Endothelial cell of hepatic sinusoid (primary cell): ENCODE results near the gene SPEM3.
"Not testable (repeated sequence)": the region's sequence is repeated elsewhere in the genome, so short reads cannot be mapped to it uniquely, and the experiment has no call there.

Experiments
- in situ Hi-C: cut with HindIII; loops from 2 replicates; pipeline ENCODE4 v1.10.0; 2017; ENCODE audit warnings: low sequenced_read_pairs

SPEM3 gene

DNA sequence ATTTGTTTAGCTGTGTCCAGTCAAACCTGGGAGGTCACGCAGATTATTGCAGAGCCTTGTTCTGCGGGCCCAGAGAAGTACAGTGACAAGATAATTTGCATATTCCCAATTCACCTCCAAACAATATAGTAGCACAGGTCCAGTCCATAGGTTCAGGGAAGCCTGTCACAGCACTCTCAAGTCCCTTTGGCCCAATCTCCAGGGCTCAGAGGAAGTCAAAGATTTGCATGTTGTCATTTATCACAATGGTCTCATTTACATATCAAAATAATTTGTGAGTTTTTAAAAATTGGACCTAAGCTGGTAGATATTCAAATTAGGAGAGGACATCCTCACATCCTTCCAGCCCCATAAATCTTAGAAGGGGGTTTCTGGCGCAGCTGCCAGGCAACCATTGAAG is 38.8 kb downstream of the SPEM3 start:
- in situ Hi-C loops: loop anchor here (25.0 kb wide), 1 partner anchor 95 kb away; the partner anchor contains the start of genes SENP3 and TNFSF13

DNA sequence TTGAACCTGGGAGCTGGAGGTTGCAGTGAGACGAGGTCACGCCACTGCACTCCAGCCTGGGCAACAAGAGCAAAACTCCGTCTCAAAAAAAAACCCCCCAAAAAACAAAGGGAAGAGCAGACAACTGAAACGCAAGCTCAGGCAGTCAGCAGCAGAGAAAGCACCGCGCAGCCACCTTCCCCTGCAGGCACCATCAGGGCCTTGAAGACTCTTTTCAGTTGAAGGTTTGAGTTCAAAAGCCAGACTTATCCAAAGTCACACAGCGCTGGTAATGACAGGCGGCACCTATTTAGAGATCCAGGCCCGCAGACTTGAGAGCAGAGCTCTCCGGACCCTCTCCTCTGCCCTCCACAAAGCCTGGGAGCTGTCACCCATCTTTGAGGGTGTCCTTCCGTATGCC is 39.6 kb downstream of the SPEM3 start:
- in situ Hi-C loops: loop anchor here (25.0 kb wide), 1 partner anchor 94 kb away; the partner anchor contains the start of genes SENP3 and TNFSF13

DNA sequence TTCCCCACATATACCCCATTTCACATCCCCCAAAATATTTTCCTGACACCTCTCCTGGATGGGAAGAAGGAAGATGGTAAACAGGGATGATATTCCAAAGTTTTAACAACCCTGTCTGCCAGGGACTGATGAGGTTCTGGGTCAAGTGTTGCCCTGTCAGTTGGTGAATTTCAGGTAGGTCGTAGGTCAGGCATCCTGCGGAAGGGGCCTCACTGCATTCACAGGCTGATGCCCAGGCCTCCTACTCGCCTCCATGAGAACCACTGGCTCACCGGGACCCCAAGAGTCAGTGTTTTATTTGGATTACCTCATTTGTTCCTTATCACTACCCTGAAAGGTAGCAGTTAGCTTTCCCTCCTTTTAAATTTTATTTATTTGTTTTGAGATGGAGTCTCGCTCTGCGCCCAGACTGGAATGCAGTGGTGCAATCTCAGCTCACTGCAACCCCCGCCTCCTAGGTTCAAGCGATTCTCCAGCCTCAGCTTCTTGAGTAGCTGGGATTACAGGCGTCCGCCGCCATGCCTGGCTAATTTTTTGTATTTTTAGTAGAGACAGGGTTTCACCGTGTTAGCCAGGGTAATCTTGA is 40.2 kb downstream of the SPEM3 start:
- in situ Hi-C loops: loop anchor here (25.0 kb wide), 1 partner anchor 93 kb away; the partner anchor contains the start of genes SENP3 and TNFSF13

DNA sequence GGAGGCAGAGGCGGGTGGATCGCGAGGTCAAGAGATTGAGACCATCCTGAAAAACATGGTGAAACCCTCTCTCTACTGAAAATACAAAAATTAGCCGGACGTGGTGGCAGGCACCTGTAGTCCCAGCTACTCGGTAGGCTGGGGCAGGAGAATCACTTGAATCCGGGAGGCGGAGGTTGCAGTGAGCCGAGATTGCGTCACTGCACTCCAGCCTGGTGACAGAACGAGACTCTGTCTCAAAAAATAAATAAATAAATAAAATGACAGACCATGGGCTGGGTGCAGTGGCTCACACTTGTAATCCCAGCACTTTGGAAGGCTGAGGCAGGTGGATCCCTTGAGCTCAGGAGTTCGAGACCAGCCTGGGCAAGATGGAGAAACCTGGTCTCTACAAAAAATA is 41.2 kb downstream of the SPEM3 start:
- in situ Hi-C loops: loop anchor here (25.0 kb wide), 1 partner anchor 92 kb away; the partner anchor contains the start of genes SENP3 and TNFSF13

DNA sequence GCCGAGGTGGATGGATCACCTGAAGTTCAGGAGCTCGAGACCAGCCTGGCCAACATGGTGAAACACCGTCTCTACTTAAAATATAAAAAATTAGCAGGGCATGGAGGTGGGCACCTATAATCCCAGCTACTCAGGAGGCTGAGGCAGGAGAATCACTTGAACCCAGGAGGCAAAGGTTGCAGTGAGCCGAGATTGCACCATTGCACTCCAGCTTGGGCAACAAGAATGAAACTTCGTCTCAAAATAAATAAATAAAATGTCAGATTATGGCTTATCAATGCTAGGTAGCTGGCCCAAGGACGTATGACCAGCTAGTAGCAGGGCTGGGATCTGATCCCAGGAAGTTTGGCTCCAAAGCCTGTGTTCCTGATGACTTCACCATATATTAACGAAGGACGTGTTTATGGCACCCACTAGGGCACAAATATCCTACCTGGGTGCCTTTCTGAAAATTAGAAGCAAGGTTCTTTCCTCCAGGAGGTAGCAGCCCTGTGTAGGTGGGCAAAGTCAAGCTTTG is 41.9 kb downstream of the SPEM3 start:
- in situ Hi-C loops: loop anchor here (25.0 kb wide), 1 partner anchor 92 kb away; the partner anchor contains the start of genes SENP3 and TNFSF13

DNA sequence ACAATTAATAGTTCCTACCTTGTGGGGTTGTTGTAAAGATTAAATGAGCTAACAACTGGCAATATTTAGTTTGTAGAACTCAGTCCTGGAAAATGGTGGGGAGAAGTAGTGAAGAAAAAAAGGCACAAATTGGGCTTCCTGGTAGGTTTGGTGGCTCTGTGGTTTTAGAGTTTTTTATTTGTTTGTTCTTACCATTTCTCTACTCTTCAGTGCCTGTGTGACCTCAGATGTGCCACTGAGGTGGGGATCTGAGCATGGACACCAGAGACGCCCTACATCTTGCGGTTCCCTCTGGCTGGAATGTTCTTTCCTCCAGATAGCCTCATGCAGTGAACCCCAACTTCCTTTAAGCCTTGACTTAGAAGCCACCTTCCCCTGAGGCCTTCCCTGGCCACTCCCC is 43.1 kb downstream of the SPEM3 start:
- in situ Hi-C loops: loop anchor here (25.0 kb wide), 1 partner anchor 91 kb away; the partner anchor contains the start of genes SENP3 and TNFSF13

DNA sequence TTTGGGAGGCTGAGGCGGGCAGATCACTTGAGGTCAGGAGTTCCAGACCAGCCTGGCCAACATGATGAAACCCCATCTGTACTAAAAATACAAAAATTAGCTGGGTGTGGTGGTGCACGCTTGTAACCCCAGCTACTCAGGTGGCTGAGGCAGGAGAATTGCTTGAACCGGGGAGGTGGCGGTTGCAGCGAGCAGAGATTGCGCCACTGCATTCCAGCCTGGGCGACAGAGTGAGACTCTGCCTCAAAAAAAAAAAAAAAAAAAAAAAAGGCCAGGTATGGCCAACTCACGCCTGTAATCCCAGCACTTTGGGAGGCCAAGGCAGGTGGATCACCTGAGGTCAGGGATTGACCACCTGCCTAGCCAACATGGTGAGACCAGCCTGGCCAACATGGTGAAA is 46.1 kb downstream of the SPEM3 start:
- in situ Hi-C loops: loop anchor here (5.0 to 25.0 kb wide), 3 partner anchors 42 to 88 kb away; partner anchors contain the start of genes SENP3 and TNFSF13

DNA sequence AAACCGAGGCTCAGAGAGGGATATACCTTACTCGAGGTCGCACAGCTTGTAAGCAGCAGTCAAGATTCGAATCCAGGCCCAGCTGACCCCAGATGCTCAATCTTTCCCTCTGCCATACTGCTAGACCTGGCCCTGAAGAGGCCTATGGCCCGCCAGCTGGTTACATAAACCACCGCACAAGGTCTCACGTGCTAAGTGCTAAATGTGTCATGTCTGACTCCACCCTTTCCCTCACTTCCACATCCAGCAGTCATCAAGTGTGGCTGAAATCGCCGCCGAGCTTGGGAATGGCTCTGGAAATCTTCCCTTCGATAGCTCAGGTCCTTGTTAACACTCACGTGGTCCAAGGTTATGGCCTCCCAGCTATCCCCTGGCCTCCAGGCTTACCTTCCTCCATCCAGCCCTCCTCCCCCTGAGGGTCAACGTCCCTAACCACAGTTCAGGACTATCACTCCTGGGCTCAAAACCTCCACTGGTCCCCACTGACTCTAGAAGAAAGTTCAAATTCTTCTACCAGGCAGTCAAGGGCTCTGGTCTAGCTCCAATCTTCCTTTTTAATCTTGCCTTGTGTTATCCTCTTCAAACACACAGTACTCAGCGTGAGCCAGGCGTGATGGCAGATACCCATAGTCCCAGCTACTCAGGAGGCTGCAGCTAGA is 47.2 kb downstream of the SPEM3 start:
- in situ Hi-C loops: loop anchor here (5.0 kb wide), 2 partner anchors 44 to 89 kb away; no protein-coding TSS in a partner anchor

DNA sequence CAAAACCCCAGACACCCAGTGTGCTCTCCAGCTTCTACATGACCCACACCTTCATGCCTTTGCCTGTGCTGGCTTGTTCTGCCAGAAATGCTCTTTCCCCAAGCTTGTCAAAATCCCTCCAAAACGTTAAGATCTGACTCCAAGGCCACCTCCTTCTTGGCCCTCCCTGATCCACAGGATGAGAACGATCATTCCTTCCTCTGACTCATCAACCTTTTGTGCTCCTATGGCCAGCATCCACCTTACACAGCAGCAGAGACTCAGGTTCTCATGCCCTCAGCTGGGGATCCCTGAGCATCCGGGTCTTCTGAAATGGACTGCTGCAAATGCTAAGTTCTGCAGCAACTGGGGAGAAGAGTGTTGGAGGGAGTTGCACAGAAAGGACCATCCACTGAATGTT is 47.8 kb downstream of the SPEM3 start:
- in situ Hi-C loops: loop anchor here (5.0 kb wide), 2 partner anchors 44 to 89 kb away; no protein-coding TSS in a partner anchor

DNA sequence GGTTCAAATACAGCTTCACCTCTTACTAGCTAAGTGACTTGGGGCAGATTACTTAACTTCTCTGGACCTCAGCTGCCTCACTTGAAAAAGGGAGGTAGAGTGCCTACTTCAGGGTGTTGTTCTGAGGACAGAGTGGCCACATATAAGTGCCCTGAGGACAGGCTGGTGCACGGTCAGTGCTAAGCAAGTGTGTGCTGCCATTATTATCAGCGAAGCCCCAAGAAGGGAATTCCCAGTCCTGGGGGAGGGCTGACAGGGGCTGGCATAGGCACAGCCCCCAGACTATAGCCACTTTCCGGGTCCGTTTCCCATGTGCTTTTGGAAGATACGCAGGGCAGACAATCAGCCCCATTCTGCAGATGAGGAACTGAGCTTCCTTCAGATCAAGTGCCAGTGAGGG is 48.3 kb downstream of the SPEM3 start:
- in situ Hi-C loops: loop anchor here (5.0 kb wide), 2 partner anchors 45 to 90 kb away; no protein-coding TSS in a partner anchor

DNA sequence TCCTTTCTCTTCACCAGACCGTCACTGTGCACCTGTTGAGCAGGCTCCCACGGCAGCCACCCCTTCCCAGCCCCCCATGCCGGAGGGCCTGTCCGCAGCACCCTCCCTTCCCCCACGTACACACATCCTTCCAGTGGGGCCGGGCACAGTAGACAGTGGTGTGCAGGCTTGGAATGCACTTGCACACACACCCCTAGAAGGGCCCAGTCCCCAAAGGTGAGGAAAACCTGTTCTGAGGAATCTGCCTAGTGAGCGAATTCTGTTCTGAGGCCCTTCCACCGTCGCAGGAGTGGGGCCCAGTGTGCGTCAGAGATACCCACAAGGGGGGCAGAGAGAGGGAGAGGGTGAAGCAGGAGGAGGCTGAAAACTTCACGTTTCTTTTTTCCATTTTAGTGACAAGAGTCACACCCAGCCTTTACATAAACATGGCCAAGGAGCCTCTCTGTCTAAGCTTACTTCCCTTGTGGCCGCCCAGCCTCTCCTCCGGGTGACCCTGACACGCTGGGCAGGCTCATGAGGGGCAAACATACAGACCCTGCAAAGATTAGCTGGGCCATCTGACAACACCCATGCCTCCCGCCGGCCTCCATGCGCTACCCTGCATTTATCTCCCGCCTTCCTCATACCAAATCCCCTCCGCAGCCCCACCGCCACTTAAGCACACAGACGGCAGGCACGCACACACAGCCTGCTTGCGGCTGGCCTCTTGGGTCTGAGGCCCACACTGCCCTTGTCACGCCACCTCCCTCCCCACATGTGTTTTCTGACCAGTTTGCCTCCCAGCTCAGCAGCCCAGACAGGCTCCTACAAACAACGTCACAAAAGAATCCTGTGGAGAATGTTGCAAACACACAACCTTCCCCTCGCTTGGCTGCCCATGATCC is 49.0 kb downstream of the SPEM3 start:
- in situ Hi-C loops: loop anchor here (5.0 kb wide), 2 partner anchors 45 to 90 kb away; no protein-coding TSS in a partner anchor

DNA sequence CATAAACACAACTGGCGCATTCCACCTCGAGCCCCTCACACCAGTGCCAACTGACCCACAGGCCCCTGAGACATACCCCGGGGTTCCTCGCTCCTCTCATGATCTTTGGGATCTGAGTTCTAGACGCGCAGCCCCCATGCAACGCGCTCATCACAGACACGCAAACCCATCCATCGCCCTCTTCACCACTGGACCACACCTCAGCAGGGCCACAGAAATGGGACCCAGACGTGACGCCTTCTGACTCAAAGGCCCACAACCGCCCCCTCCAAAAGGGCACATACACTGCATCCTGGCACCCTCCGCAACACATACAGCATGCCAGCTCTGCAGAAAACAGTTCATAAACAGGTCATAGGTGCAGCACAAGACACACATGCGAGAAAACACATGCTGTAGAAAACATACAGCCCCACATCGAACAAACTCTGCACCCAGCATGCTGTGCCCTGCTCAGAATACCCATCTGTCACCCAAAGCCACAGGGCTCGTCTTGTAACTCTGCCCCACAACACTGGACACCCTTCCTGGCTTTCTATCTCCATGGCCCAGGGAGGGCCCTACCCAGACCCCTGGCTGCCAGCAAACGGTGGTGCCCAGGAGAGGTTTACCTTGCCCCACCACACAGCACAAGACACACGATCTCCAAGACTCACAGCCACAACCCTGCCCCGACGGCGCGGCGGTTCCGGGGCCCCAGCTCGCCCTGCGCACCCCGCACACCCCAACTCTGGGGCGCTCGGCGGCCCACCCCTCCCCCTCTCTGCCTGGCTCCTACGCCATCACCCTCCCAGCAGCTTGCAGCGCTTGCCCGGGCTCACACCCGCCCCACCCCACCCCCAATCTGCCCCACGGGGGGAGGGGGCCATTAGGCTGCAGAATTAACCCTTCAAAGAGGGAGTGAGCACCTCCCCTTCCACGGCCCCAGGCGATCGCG is 49.9 kb downstream of the SPEM3 start:
- in situ Hi-C loops: loop anchor here (5.0 kb wide), 2 partner anchors 46 to 91 kb away; no protein-coding TSS in a partner anchor

DNA sequence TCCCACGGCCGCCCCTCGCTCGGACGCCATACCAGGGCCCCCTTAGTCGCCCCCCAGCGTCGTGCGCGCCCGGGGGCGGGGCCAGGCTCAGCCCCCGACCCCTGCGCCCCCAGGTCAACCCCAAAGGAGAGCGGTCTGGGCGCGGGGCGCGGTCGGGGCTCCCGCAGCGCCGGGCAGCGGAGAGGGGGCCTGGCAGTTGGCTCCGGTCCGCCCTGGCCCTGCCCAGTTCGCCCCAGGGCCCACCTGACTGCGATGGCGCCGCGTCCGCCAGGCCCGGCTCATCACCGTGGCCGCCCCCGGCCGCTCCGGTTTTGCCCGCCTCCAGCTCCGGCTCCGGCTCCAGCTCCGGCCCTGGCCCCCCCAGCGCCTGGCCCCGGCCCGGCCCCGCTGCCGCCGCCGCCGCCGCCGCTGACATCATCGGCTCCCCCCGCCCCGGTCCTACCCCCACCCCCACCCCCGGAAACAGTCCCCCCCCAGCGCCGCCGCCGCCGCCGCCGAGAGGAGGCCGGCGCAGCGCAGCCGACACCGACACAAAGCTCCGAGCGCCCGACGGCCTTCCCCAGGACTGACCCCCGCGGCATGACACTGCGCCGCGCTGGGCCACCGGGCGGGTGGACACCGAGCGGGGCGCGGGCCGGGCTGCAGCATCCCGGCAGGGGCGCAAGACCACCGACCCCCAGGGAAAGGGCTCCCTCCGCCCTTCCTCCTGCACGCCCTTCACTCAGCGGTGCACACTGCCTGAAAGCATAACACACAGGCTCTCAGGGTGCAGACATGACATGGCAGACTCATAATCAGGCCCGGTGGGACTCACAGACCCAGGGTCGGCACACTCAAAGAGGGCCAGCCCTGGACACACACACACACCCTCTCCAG is 50.8 kb downstream of the SPEM3 start, which contains the start of gene ZBTB4:
Gene ZBTB4, minus strand, starts transcription at position 419 of the 876 bp plus-strand sequence. CDS start 12,830 bp downstream, outside the sequence.
- in situ Hi-C loops: loop anchor here (5.0 kb wide), 2 partner anchors 47 to 92 kb away; no protein-coding TSS in a partner anchor

DNA sequence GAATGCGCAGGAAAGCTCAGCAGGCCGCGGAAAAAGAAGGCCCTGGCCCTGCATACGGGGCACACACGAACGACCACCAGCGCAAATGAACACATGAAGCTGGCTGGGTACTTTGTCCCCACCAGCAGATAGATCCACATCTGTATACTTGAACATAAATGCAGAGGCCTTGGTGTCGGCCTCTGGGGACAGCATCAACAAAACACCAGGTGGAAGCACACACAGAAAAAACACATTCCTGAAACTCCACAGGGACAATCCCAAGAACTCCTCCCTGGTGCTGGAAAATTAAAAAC is 51.4 kb downstream of the SPEM3 start:
- in situ Hi-C loops: no loop called here

DNA sequence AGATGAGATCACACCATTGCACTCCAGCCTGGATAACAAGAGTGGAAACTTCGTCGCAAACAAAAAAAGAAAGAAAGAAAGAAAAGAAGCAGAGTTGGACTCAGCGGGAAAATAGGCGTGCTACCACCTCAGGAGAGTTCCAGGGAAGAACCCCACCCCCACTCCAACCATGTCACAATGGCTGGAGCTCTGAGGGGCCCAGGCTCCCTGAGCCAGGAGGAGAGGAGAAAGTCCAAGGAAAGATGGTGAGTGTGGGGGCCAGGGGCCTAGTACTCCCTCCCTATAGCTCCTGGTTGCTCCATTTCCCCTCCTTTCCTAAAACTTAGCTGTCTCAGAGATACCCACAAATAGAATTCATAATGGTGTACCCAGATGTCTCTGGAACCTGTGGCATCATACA is 52.6 kb downstream of the SPEM3 start, which contains the start of gene SLC35G6:
Gene SLC35G6, plus strand, starts transcription at position 172 of the 400 bp plus-strand sequence. Its CDS starts 71 bp downstream, at position 243.
- in situ Hi-C loops: not testable (repeated sequence)

DNA sequence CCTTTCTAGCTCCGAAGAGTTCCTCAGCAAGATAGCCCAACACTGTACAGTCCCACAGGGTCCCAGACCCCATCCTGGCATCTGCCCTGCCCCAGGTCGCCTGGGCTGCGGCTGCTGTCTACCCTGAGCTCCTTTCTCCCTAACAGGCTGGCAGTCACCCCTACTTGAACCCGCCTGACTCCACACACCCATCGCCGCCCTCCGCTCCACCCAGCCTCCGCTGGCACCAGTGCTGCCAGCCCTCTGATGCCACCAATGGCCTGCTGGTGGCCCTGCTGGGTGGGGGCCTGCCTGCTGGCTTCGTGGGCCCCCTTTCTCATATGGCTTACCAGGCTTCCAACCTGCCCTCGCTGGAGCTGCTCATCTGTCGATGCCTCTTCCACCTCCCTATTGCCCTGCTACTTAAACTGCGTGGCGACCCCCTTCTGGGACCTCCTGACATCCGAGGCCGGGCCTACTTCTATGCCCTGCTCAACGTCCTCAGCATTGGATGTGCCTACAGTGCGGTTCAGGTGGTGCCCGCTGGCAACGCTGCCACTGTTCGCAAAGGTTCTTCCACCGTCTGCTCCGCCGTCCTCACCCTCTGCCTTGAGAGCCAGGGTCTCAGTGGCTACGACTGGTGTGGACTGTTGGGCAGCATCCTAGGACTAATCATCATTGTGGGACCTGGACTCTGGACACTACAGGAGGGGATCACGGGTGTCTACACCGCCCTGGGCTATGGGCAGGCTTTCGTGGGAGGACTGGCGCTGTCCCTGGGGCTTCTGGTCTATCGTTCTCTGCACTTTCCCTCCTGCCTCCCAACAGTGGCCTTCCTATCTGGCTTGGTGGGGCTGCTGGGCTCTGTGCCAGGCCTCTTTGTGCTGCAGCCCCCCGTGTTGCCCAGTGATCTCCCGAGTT is 53.4 kb downstream of the SPEM3 start:
- in situ Hi-C loops: not testable (repeated sequence)
